ENCODE results near the gene FAM171A1. TPM values are rescaled to one million over a fixed set of nuclear protein-coding genes. Genes with fewer than 3 reads are reported as not detected.
A peak's percentile ranks its signal among the peaks of the same experiment; 100 is the strongest.

Gene FAM171A1
- total RNA-seq, 1 experiment from 2014 or later: 44.1 TPM

DNA sequence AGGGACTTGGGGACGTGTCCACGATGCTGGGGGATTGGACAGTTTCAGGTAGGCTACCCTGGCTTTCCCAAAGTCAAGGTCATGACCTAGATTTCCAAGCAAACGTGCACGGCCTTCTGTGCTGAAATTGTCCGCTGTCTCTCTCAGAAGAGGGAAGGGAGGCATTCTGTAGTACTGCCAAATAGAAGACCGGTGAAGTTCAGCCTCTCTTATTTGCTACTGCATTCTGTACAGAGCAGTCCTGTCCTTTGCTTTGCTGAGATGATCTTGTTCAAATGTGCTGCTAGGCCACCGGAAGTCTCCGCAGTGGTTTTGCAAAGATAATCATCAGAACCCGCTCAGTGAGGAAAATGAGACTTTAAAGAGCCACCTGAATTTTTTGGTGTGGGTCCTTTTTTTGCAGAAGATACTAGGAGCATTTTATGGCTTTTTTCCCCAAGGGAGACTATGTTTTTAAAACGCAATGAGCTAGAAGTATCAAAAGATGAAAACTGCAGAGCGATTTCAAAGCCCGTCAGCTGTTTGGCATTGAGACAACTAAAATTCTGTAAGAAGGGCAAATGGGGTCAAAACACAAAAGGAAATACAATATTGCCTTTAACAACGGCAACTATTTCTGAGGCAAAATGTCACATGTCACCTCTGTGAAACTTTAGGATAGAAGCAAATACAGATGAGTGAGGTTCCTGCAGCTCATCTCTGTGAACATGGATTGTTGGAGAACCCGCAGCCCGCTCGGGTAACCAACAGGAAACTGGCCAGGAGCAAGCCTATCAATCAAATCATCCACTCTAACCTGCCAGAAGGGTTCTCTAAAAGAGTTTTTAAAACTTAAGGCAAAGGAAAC is 201.3 kb downstream of the FAM171A1 start:
- DNase-seq (ENCODE audit: low spot score): no peak

DNA sequence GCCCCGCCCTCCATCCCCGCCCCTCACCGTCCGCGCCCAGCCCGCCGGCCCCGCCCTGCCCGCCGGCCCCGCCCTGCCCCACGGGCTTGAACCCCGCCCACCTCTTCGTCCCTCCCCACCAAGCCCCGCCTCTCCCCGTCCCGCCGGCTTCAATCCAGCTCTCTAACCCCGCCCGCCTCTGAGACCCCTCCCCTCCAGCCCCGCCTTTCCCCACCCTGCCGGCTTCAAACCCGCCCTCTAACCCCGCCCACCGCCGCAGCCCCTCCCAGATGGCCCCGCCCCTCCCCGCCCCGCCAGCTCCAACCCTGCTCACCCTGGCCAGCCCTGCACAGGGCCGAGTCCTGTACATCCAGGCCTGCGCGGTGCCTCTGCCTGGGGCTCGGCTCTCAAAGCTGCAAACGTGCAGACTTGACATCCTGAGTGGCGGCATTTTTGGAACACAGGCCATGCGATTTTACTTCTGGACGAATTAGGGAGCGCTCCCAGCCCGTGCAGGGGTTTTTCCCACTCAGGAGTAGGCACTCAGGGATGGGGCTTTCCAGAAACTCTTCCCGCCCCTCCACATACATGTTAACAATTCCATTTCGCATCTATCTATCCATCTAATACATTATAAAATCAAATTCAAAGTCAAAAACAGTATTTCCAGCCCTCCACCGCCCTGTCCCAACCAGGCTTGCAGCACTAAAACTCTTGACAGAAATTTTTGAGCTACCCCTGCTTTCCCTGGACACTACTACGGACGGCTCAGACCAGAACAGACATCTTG is 202.1 kb downstream of the FAM171A1 start:
- DNase-seq (ENCODE audit: low spot score): peak; percentile 74

- peak; percentile 65 for DNase-seq (ENCODE audit: low spot score)
These were observed 202.8 kb downstream of the FAM171A1 start, which contains the start of gene NMT2 for GRCh38 chr10:15168291-15168785. NMT2 (minus strand) TSS chr10:15168693; CDS start chr10:15168612, 81 bp downstream.

DNA sequence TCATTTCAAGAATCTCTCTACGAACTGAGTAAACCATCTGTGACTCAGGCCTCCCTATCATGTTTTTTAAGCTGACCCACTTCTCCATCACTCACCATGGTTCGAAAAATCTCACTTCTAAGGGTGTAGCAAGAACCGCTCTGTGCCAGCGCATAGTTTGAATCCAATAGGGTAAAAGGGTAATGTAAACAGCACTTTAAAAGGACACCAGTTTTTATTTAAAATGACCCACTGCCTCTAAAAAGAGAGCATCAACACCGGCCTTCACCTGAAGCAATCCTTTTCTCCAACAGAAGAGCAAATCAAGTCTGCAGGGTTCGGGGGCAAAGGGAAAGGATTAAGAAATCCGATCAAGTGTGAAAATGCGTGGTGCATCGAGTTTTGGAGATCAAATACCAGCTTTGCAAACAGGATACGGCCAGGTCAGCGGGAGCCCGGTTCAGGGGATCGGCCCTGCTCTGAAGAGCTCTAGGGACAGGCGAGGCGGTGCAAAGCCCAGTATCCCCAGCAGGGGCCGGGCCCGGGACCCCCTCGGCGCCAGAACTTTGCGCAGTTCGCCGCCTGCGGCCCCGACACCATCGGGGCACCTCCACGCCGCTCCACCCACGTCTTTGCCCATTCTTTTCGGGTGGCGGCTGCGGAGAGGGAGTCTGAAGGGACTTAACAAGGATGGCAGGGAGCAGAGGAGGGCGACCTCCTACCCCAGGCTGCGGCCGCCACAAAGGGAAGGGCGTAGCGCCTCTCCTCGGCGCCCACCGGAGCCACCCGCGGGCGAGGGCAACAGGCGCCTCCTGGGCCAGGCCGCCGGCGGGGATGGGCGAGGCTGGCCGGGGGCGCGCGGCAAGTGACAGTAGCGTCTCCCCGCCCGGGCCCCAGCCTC is 203.4 kb downstream of the FAM171A1 start:
- peak; percentile 41 for DNase-seq (ENCODE audit: low spot score)

DNA sequence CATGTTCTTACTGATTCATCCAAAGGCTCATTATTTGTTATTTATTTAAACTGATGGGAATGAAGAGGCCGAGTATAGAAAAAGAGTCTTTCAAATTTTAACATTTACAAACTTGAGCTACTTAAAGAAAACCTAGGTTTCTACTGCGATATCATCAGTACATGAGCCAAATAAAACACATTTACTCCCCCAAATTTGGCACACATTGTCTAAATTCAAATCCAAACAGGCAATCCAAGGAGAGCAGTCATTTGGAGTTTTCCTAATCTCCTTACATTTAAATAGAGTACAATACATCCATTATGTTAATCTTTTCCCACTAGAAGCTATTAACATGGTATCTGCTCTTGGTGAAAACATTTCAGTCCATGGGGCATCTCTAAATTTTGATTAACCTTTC is 204.8 kb downstream of the FAM171A1 start:
- DNase-seq (ENCODE audit: low spot score): no peak

GRCh38 chr10:15163253-15163828 is 207.7 kb downstream of the FAM171A1 start:
- no peak for DNase-seq (ENCODE audit: low spot score)

Other genes with a start within 250 kb of the FAM171A1 start
- 102 and 105 TPM in 2 replicates for gene NMT2, start 202.6 kb downstream of the FAM171A1 start, total RNA-seq (2014; rRNA removed; shearing (Covaris generic))